Fibroblast of lung (primary cell): ENCODE results near the gene IMPG1.

ENCODE experiments used
- CTCF ChIP-seq, 2 donors: IDR thresholded peaks in 1 of 2; conservative IDR thresholded peaks in 1 of 2; 1 replicate in 1 of 2; 2 replicates in 1 of 2; pipeline ENCODE4 v1.5.1; 2011 to 2012; ENCODE audit warnings: low read length in 2 of 2, control low read depth in 1 of 2, inconsistent platforms in 1 of 2, low read depth in 1 of 2, mild to moderate bottlenecking in 1 of 2
- EZH2 ChIP-seq: IDR thresholded peaks from 2 replicates; pipeline ENCODE4 v1.5.1; 2012; ENCODE audit warnings: low read length, control low read depth, mild to moderate bottlenecking; ENCODE audit errors: missing control alignments

- TF ChIP-seq CTCF (conservative IDR thresholded peaks at IDR 0.05 in 1 of 2, IDR thresholded peaks at IDR 0.05 in 1 of 2; ENCODE audit: low read depth in 1 of 2, low read length in 2 of 2): no peak
- TF ChIP-seq EZH2: no peak
Observed at GRCh38 chr6:75986935-75987334, 85.5 kb downstream of the IMPG1 start.
